Measurements from ENCODE around the gene DYNLT4.
"Not testable (repeated sequence)": the region's sequence is repeated elsewhere in the genome, so short reads cannot be mapped to it uniquely, and the experiment has no call there.

Gene DYNLT4

GRCh38 chr1:44775930-44776729 is 31.0 kb downstream of the DYNLT4 start:
- Histone ChIP-seq H3K27me3 (ENCODE audit: control insufficient read depth, insufficient read depth, low read length) (no peaks in the 10 kb centered on the region), H3K27ac (ENCODE audit: low read depth, low read length) (peak overlapping the region; percentile 100), H3K9ac (ENCODE audit: low read length) (peak overlapping the region; percentile 94), H3K4me3 (ENCODE audit: low read length) (peak overlapping the region; percentile 81), H3K4me1 (ENCODE audit: control insufficient read depth, insufficient read depth, low read length) (peaks cover 2% of the 10 kb centered on the region), H3K36me3 (ENCODE audit: control insufficient read depth, insufficient read depth, low read length) (peaks cover 10% of the 10 kb centered on the region)

- peak within 1 kb of the TSS; percentile 99 for H3K9ac ChIP-seq (ENCODE audit: low read length)
- peaks cover 7% of the 10 kb centered on the region for H3K36me3 ChIP-seq (ENCODE audit: control insufficient read depth, insufficient read depth, low read length)
- peak within 1 kb of the TSS; percentile 81 for H3K4me3 ChIP-seq (ENCODE audit: low read length)
- peaks cover 2% of the 10 kb centered on the region for H3K4me1 ChIP-seq (ENCODE audit: control insufficient read depth, insufficient read depth, low read length)
- no peaks in the 10 kb centered on the region for H3K27me3 ChIP-seq (ENCODE audit: control insufficient read depth, insufficient read depth, low read length)
- H3K27ac ChIP-seq (ENCODE audit: low read depth, low read length) = peak within 1 kb of the TSS; percentile 100
These were observed 31.8 kb downstream of the DYNLT4 start, which contains the start of gene RPS8 for GRCh38 chr1:44775078-44775929. RPS8 (plus strand) TSS chr1:44775540; CDS start chr1:44775597, 57 bp downstream.

- H3K27ac ChIP-seq (ENCODE audit: low read depth, low read length); H3K4me1 ChIP-seq (ENCODE audit: control insufficient read depth, insufficient read depth, low read length); H3K27me3 ChIP-seq (ENCODE audit: control insufficient read depth, insufficient read depth, low read length); H3K36me3 ChIP-seq (ENCODE audit: control insufficient read depth, insufficient read depth, low read length); H3K4me3 ChIP-seq (ENCODE audit: low read length); H3K9ac ChIP-seq (ENCODE audit: low read length): not testable (repeated sequence)
These were observed 40.7 kb downstream of the DYNLT4 start for GRCh38 chr1:44766421-44766820.

- Histone ChIP-seq H3K27ac (ENCODE audit: low read depth, low read length) (no peak overlapping the region), H3K4me3 (ENCODE audit: low read length) (no peak overlapping the region), H3K27me3 (ENCODE audit: control insufficient read depth, insufficient read depth, low read length) (no peaks in the 10 kb centered on the region), H3K4me1 (ENCODE audit: control insufficient read depth, insufficient read depth, low read length) (no peaks in the 10 kb centered on the region), H3K9ac (ENCODE audit: low read length) (no peak overlapping the region), H3K36me3 (ENCODE audit: control insufficient read depth, insufficient read depth, low read length) (no peaks in the 10 kb centered on the region)
These were observed 46.3 kb downstream of the DYNLT4 start for GRCh38 chr1:44760876-44761275.

- H3K9ac ChIP-seq (ENCODE audit: low read length) = no peak overlapping the region
- H3K36me3 ChIP-seq (ENCODE audit: control insufficient read depth, insufficient read depth, low read length) = no peaks in the 10 kb centered on the region
- H3K27me3 ChIP-seq (ENCODE audit: control insufficient read depth, insufficient read depth, low read length) = no peaks in the 10 kb centered on the region
- no peak overlapping the region for H3K27ac ChIP-seq (ENCODE audit: low read depth, low read length)
- no peak overlapping the region for H3K4me3 ChIP-seq (ENCODE audit: low read length)
- no peaks in the 10 kb centered on the region for H3K4me1 ChIP-seq (ENCODE audit: control insufficient read depth, insufficient read depth, low read length)
These were observed 48.1 kb downstream of the DYNLT4 start for GRCh38 chr1:44759077-44759476.

- Histone ChIP-seq H3K4me1 (ENCODE audit: control insufficient read depth, insufficient read depth, low read length) (no peaks in the 10 kb centered on the region), H3K27me3 (ENCODE audit: control insufficient read depth, insufficient read depth, low read length) (no peaks in the 10 kb centered on the region), H3K27ac (ENCODE audit: low read depth, low read length) (no peak overlapping the region), H3K9ac (ENCODE audit: low read length) (no peak overlapping the region), H3K4me3 (ENCODE audit: low read length) (no peak overlapping the region), H3K36me3 (ENCODE audit: control insufficient read depth, insufficient read depth, low read length) (no peaks in the 10 kb centered on the region)
These were observed 49.7 kb downstream of the DYNLT4 start for GRCh38 chr1:44757420-44757819.
